ENCODE results near the gene SLC4A1AP.

The SLC4A1AP gene

DNA sequence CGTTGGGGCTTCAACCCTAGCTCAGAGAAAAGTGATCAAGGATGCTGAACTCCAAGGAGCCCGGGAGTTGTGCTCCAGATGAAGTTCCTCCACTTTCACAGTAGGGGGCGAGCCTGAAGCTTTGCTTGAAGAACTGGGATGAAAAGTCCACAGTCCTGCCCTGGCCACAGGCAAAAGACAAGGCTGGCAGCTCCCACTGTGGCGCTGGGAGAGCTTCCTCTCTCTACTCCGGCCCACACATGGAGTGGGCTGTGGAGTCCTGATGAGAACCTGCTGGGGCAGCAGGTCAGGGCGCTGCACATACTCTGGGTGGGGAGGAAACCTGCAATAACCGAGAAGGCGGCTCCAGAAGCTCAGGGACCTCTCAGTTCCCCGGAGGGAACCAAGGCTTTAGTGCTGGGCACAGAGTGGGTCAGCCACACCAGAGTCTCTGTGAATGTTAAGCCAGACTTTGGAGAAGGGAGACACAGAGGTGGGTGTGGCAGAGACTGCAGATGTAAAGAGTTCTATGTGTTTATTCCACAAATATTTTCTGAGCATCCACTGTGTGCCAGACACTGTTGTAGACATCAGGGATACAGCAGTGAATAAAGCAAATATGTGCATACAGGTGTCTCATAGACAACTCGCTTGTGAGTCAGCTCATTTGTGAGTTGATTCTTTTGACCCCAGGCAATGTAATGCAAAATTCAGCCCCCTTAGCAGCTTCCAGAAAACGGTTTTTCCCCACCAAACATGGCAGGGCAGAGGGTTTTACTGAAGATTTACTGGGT, 59.9 kb downstream of the SLC4A1AP start:
- no peak for DNase-seq

- no peak for DNase-seq
Observed at GRCh38 chr2:27724191-27724590, 60.5 kb downstream of the SLC4A1AP start.

- no peak for DNase-seq
Observed at GRCh38 chr2:27724905-27725701, 61.4 kb downstream of the SLC4A1AP start.

DNA sequence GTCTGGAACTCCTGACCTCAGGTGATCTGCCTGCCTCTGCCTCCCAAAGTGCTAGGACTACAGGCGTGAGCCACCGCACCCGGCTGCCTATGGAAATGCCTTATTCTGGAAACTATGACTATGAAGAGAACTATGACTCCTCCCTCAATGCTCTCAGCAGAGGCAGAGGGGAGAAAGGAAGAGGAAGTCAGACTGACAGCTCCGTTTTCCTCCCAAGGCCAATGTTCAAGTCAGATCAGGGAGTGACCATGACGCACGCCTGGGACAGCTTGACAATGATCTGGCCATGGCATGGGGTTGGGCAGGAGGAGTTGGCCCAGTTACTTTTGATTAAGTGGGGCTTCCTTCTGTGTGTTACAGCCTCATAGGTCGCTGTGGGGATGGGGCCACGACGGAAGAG, 63.6 kb downstream of the SLC4A1AP start:
- DNase-seq, result no peak

- DNase-seq, result no peak
Observed at GRCh38 chr2:27728081-27728858, 64.6 kb downstream of the SLC4A1AP start.

GRCh38 chr2:27729198-27729597, 65.5 kb downstream of the SLC4A1AP start:
- no peak for DNase-seq

DNA sequence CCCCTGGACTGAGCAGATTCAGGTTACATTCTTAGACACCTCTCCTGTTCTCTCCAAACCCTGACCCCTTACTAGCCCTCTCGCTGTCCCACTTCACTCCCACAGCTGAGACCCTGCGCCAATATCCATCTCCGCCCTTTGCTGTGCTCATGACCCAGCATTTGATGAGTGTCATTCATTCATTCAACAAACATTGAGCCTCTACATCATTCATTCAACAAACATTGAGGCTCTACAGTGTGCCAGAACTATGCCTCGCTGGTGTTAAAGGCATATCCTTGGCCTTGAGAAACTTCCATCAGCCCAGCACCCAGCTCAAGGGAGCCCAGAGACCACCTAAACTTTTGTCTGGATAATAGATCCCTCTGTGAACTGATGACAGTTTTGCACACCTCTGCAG, 65.9 kb downstream of the SLC4A1AP start:
- DNase-seq, result no peak

DNA sequence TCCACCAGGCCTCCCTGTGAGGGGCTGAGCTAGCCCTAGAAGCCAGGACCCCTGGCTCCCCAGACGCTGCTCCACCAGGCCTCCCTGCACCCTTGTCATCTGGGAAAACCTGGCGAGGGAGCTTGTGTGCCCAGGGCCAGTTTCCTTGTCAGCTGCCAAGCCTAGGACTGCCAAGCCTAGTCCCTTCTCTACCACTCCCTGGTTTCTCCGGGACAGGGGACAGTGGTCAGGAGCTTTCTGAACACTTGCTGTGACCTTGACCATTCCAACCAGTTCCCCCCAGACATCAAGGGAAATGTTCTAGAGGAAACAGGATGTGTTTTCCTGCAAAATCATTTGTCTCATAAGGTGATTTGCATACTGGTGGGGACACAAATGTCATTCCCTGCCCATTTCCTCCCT, 66.6 kb downstream of the SLC4A1AP start:
- DNase-seq, result no peak

DNA sequence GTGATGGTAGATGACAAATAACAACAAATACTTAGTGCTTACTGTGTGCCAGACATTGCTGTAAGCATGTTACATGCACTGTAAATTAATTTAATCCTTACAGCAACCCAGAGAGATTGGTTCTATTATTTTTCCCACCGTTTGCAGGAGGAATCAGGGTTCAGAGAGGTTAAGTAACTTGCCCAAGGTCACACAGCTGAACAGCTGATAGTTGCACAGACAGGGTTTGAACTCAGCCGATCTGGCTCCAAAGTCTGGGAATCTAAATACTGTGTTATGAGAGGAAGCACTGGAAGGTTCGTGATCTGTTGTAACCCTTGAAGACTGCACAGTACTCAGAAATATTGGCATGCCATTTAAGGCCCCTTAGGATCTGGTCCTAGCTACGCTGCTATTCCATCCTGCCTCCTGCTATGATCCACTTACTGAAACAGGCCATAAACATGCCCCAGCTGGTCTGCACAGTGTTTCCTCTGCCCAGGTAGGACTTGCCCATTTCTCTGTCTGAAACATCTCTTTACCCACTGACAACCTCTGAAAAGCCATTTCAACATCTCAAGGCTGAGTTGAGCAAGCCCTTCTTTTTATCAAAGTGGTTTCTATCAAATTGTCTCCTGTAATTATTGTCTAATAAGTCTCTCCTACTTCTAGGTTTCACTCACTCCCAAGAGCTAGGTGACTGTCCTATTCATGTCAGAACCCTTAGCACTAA, 67.4 kb downstream of the SLC4A1AP start:
- no peak for DNase-seq

DNA sequence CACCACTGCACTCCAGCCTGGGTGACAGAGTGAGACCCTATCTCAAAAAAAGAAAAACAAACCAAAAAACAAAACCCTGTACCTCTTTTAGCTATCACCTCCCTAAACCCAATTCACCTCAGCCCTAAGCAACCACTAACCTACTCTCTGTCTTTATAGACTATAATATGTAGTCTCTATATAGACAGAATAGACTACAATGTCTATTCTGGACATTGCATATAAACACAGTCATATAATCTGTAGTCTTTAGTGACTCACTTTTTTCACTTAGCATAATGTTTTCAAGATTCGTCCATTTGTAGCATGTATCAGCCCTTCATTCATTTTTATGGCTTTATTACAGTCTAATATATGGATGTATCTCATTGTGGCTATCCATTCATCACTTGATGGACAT, 70.6 kb downstream of the SLC4A1AP start:
- DNase-seq, result no peak

DNA sequence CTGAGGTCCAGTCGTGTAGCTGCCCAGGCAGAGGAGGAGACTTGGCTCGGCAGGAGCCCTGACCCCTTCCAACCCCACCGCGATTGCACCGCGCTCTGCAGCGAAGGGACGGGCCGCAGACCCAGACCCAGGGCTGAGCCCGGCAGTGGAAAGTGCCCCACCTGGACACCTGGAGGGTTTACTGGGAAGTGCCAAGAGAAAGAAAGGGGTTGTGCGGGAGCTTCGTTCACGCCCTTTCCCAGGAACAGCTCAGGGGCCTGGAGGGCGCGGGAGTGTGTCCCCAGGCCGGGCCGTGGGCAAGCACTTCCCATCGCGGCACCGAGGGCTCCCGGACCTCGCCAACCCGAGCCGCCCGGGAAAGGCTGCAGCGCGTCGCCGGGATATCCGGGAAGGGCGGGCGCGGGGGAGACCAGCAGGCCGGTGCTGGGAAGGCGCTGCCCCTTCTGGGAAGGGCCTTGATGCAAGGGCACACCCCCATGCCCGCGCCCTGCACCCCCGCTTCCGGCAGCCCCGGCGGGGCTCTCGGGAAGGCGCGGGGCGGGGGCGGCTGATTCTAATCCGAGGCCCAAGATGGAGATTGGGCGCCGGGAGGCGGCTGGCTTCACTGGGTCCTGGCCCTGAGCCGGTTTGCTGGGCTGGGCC, 71.7 kb downstream of the SLC4A1AP start:
- peak; percentile 71 to 80 for DNase-seq

GRCh38 chr2:27736031-27736889, 72.6 kb downstream of the SLC4A1AP start:
- no peak for DNase-seq

DNA sequence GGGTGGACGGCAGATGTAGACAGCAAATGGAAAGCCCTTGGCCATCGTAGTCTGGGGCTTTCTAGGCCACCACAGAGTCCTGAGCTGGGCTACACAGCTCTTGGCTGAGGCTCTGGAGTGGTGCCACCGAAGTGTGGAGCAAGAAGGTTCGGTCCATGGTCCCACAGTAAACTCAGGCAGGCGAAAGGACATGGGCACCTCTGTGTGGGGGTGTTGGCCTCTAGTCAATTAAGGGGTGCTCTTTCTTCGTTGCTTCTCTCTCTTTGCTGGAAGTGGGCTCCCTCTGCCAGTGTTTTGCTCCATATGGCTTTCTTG, 73.2 kb downstream of the SLC4A1AP start:
- no peak for DNase-seq

DNA sequence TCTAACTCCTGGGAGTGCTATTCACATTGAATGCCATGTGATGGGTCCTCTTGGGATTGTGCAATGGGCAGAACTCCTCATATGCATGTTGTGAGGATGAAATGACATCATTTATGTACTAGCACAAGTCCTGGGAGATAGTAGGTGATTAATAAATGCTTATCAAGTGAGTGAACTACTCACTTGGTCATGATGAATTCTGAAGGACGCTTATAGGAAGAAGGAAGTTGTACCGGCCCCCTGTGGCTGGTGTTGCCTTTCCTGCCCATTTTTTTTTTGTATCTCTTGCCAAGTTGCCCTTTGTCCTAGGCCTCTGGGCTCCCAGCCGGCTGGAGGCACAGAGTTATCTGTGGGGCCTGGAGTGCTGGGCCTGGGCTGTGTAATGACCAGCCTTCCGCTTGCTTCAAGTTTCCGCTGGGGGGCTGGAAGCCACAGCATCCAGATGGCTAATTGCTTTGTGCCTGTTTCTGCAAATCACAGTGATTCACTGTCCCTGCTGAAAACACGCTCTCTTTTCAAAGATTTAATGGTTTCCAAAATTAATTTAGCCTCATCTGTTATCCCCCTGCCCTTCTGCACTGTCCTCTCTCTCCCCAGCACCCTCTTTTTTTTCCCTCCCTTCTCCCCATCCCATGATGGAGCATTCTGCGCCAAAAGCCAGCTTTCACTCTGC, 74.1 kb downstream of the SLC4A1AP start:
- no peak for DNase-seq

DNA sequence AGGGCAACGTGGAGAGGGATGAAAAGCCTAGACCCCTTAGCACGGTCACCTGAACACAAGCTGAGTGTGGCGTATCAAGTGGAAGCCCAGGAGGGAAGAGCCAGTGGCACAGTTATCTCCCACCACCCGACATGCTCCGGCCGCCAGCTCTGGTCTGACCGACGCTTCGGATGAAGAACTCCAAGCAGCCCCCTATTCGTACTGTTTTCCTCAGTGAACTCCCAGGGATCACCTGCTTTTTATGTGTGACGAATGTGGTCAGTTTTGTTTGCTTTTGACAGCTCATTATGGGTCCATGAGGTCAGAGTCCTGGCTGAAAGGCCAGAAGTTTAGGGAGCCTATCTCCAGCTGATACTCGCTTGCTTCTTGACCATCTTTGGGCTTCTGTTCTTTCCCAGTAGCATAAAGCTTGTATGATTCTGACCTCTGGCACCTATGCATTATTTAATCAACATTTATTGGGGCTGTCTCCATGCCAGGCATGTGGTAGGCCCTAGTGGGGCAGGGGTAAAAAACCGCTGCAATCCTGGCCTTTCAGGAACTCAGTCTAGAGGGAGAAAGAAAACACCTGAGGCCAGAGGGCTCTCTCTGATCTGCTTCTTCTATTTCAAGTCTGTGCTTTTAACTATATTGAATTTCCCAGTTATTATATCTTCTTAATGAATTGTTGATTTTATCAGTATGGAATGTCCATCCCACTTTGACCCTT, 74.8 kb downstream of the SLC4A1AP start:
- no peak for DNase-seq

DNA sequence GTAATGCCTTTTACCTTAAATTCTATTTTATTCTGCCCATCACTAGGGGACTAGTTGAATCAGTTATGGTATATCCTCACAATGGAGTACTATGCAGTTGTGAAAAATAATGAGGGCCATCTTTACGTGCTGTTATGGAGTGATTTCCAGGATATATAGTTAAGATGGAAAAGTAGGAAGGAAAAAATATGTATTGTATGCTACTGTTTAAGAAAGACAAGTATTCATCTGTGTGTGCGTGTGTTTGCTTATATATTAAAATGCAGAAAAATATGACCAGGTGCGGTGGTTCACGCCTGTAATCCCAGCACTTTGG, 75.3 kb downstream of the SLC4A1AP start:
- DNase-seq, result no peak

- DNase-seq, result no peak
Observed at GRCh38 chr2:27741673-27742072, 78.0 kb downstream of the SLC4A1AP start.

DNA sequence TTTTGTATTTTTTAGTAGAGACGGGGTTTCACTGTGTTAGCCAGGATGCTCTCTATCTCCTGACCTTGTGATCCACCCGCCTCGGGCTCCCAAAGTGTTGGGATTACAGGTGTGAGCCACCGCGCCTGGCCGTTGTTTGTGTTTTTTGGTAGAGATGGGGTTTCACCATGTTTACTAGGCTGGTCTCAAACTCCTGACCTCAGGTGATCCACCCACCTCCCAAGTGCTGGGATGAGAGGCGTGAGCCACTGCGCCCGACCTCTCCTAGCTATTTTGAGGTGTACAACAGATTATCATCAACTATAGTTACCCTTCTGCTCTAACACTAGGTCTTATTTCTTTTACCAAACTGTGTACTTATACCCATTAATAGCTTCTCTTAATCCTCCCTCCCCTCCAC, 78.9 kb downstream of the SLC4A1AP start:
- DNase-seq, result no peak
